BLaER1 treated with 17β-estradiol and CSF1 and Interleukin-3, amounts not matched to agents 10 nM and 100 nM (cell line): ENCODE results near the gene MOV10.
"Not testable (repeated sequence)": the region's sequence is repeated elsewhere in the genome, so short reads cannot be mapped to it uniquely, and the experiment has no call there.

Source experiments
- H3K27ac ChIP-seq, 11 experiments: shearing (Covaris generic); formaldehyde crosslinking; 2 replicates each; pipeline ENCODE4 v1.8.1; 2022
- H3K27me3 ChIP-seq, 11 experiments: shearing (Covaris generic); formaldehyde crosslinking; 2 replicates each; pipeline ENCODE4 v1.8.1; 2022
- H3K36me3 ChIP-seq, 11 experiments: shearing (Covaris generic); formaldehyde crosslinking; 2 replicates each; pipeline ENCODE4 v1.8.1; 2022
- H3K4me1 ChIP-seq, 10 experiments: shearing (Covaris generic); formaldehyde crosslinking; 2 replicates each; pipeline ENCODE4 v1.8.1; 2022
- H3K4me2 ChIP-seq, 11 experiments: shearing (Covaris generic); formaldehyde crosslinking; 2 replicates each; pipeline ENCODE4 v1.8.1; 2022
- H3K4me3 ChIP-seq, 10 experiments: shearing (Covaris generic); formaldehyde crosslinking; 2 replicates each; pipeline ENCODE4 v1.8.1; 2022
- H3K9ac ChIP-seq, 11 experiments: shearing (Covaris generic); formaldehyde crosslinking; 2 replicates each; pipeline ENCODE4 v1.8.1; 2022
- H3K9me3 ChIP-seq, 11 experiments: shearing (Covaris generic); formaldehyde crosslinking; replicated peaks in 1 of 11; 2 replicates each; pipeline ENCODE4 v1.8.1; 2022
- H4K20me1 ChIP-seq, 11 experiments: shearing (Covaris generic); formaldehyde crosslinking; 2 replicates each; pipeline ENCODE4 v1.8.1; 2022
- Cebpa-rat ChIP-seq, 11 experiments: shearing (Covaris generic); IDR thresholded peaks; 2 replicates each; pipeline ENCODE4 v1.8.1; 2022

MOV10 gene

GRCh38 chr1:112715264-112716053 is 41.0 kb downstream of the MOV10 start, which contains the start of gene PPM1J:
PPM1J (minus strand) TSS chr1:112715332; CDS start chr1:112715301, 31 bp downstream.
- H3K9ac ChIP-seq, result peak within 1 kb of the TSS; percentile 52 to 73 (median 67)
- TF ChIP-seq Cebpa-rat (IDR thresholded peaks at IDR 0.05), result no peak
- H3K27me3 ChIP-seq, result peaks cover 0 to 18% (median 11%) of the 10 kb centered on the region in 11 experiments; a peak in 17 of 22 replicates
- H3K36me3 ChIP-seq, result no peaks in the 10 kb centered on the region
- peaks cover 30 to 60% (median 53%) of the 10 kb centered on the region in 10 experiments for H3K4me1 ChIP-seq
- H3K4me2 ChIP-seq, result peak within 1 kb of the TSS; percentile 97 to 100 (median 100)
- peak within 1 kb of the TSS in 6 of 11 experiments; percentile 6 to 46 (median 20); a peak in 6 of 22 replicates for H3K27ac ChIP-seq
- peaks cover 0 to 18% (median 10%) of the 10 kb centered on the region in 11 experiments; a peak in 15 of 22 replicates for H4K20me1 ChIP-seq
- peak within 1 kb of the TSS; percentile 64 to 80 (median 67) for H3K4me3 ChIP-seq
- H3K9me3 ChIP-seq, result no peaks in the 10 kb centered on the region

DNA sequence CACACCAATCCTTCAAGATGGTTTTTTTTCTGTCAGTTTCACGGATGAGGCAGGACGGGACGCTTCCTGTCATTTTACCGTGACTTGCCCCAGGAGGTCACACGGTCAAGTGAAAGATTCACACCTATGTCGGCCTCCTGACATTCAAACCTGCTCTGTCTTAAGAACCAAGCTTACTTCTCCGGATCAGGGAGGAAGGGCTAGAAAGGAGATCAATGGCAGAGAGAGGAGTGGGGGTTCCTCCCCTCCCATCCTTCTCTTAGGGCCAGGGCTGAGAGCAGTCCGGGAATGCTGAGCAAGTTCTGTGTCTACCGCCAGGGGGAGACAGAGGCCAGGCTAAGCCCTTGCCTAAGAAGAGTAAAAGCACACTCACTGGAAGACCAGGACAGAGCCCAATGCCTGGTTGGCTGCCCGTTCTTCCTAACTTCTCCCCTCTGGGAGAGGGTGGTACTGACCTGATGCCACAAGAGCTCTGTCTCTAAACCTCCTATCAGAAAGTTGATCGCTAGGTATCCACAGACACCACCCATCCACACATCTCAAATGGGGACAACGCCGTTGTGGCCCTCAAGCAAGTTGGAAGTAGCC is 41.8 kb downstream of the MOV10 start:
- Histone ChIP-seq H3K27me3 (peaks cover 0 to 18% (median 11%) of the 10 kb centered on the region in 11 experiments; a peak in 17 of 22 replicates), H3K36me3 (no peaks in the 10 kb centered on the region), H3K4me3 (peak overlapping the region; percentile 64 to 80 (median 67)), H3K4me2 (peak overlapping the region; percentile 97 to 100 (median 100)), H4K20me1 (peaks cover 0 to 18% (median 10%) of the 10 kb centered on the region in 11 experiments; a peak in 15 of 22 replicates), H3K9me3 (no peaks in the 10 kb centered on the region), H3K4me1 (peaks cover 32 to 56% (median 46%) of the 10 kb centered on the region in 10 experiments), H3K27ac (no peak overlapping the region), H3K9ac (peak overlapping the region; percentile 43 to 73 (median 66); a peak in 16 of 22 replicates)
- no peak for TF ChIP-seq Cebpa-rat (IDR thresholded peaks at IDR 0.05)

- peaks cover 0 to 18% (median 11%) of the 10 kb centered on the region in 11 experiments; a peak in 17 of 22 replicates for H3K27me3 ChIP-seq
- no peak overlapping the region for H3K4me2 ChIP-seq
- peaks cover 0 to 18% (median 10%) of the 10 kb centered on the region in 11 experiments; a peak in 15 of 22 replicates for H4K20me1 ChIP-seq
- H3K4me1 ChIP-seq, result peaks cover 32 to 52% (median 42%) of the 10 kb centered on the region in 10 experiments
- H3K36me3 ChIP-seq, result no peaks in the 10 kb centered on the region
- no peak overlapping the region for H3K4me3 ChIP-seq
- H3K27ac ChIP-seq, result no peak overlapping the region
- H3K9ac ChIP-seq, result 0 out of 22 replicates have a peak overlapping the region, but pooled peaks of 1 of the 11 experiments have one; percentile 14
- no peak for TF ChIP-seq Cebpa-rat (IDR thresholded peaks at IDR 0.05)
- H3K9me3 ChIP-seq, result no peaks in the 10 kb centered on the region
Measured at GRCh38 chr1:112717263-112717873, 42.9 kb downstream of the MOV10 start.

DNA sequence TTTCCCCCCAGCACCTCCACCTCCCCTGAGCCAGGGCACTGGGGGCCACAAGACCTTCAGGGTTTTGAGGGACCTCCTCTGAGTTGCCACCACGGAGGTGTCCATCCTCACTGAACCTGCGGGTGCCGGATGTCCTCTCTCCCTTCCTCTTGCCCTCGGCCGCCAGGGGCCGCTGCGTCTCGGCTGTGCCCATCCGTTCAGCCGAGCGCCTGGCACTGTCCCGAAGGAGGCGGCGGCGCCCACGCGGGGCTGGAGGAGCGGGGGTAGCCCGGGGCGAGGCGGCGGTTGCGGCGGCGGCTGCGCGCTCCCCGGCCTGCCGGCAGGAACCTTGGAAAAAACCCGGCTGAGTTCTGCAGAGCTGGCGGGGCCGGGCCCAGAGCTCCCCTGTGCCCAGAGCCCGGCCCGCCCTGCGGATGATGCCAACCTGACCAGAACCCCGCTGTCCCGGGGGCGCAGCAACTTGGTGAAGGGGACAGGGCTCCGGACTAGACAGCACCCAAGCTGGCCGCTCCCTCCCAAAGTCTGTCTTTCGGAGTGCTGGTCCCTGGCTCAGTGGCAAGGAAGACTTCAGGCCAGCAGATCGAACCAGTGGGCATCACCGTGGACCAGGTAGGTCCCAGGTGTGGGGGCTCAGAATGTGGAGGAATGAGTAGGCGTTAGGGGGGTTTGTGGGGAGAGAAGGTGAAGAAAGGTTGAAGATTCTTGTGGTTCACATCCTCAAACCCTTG is 44.4 kb downstream of the MOV10 start:
- Histone ChIP-seq H3K27me3 (peaks cover 0 to 16% (median 11%) of the 10 kb centered on the region in 11 experiments; a peak in 17 of 22 replicates), H4K20me1 (peaks cover 0 to 17% (median 9%) of the 10 kb centered on the region in 11 experiments; a peak in 15 of 22 replicates), H3K4me3 (peak overlapping the region in 5 of 10 experiments; percentile 21 to 56 (median 44); a peak in 9 of 20 replicates), H3K9ac (peak overlapping the region in 4 of 11 experiments; percentile 26 to 43 (median 38); a peak in 4 of 22 replicates), H3K4me1 (peaks cover 30 to 51% (median 43%) of the 10 kb centered on the region in 10 experiments), H3K4me2 (peak overlapping the region; percentile 57 to 87 (median 81)), H3K27ac (no peak overlapping the region), H3K9me3 (no peaks in the 10 kb centered on the region), H3K36me3 (no peaks in the 10 kb centered on the region)
- TF ChIP-seq Cebpa-rat (IDR thresholded peaks at IDR 0.05), result no peak

- Histone ChIP-seq H3K4me1 (peaks cover 21 to 43% (median 35%) of the 10 kb centered on the region in 10 experiments), H3K4me2 (no peak overlapping the region), H3K36me3 (no peaks in the 10 kb centered on the region), H3K9ac (no peak overlapping the region), H3K27ac (no peak overlapping the region), H3K4me3 (no peak overlapping the region), H3K27me3 (peaks cover 0 to 7% (median 4%) of the 10 kb centered on the region in 11 experiments; a peak in 16 of 22 replicates), H4K20me1 (peaks cover 0 to 8% (median 2%) of the 10 kb centered on the region in 11 experiments; a peak in 12 of 22 replicates), H3K9me3 (no peaks in the 10 kb centered on the region)
- no peak for TF ChIP-seq Cebpa-rat (IDR thresholded peaks at IDR 0.05)
Measured at GRCh38 chr1:112719706-112720105, 45.2 kb downstream of the MOV10 start.

GRCh38 chr1:112720800-112721199 is 46.3 kb downstream of the MOV10 start:
- Histone ChIP-seq H3K4me3 (no peak overlapping the region), H3K27ac (no peak overlapping the region), H3K9me3 (no peaks in the 10 kb centered on the region), H3K27me3 (peaks cover 0 to 4% (median 0%) of the 10 kb centered on the region in 11 experiments; a peak in 2 of 22 replicates), H3K4me1 (peaks cover 16 to 40% (median 31%) of the 10 kb centered on the region in 10 experiments), H3K36me3 (no peaks in the 10 kb centered on the region), H3K9ac (no peak overlapping the region), H4K20me1 (peaks cover 0 to 3% (median 0%) of the 10 kb centered on the region in 11 experiments; a peak in 3 of 22 replicates), H3K4me2 (peak overlapping the region in 2 of 11 experiments; percentile 41 to 52; a peak in 4 of 22 replicates)
- no peak for TF ChIP-seq Cebpa-rat (IDR thresholded peaks at IDR 0.05)

GRCh38 chr1:112721294-112721693 is 46.8 kb downstream of the MOV10 start:
- H4K20me1 ChIP-seq, H3K27me3 ChIP-seq, H3K4me3 ChIP-seq, H3K27ac ChIP-seq, H3K9ac ChIP-seq, H3K9me3 ChIP-seq, H3K36me3 ChIP-seq: not testable (repeated sequence)
- Histone ChIP-seq H3K4me1 (peaks cover 12 to 37% (median 26%) of the 10 kb centered on the region in 10 experiments), H3K4me2 (peak overlapping the region in 2 of 11 experiments; percentile 41 to 52; a peak in 2 of 22 replicates)

GRCh38 chr1:112721966-112722524 is 47.6 kb downstream of the MOV10 start:
- Histone ChIP-seq H3K27ac (no peak overlapping the region), H3K4me2 (peak overlapping the region in 3 of 11 experiments; percentile 33 to 83 (median 41); a peak in 4 of 22 replicates), H3K4me3 (no peak overlapping the region), H4K20me1 (no peaks in the 10 kb centered on the region; a peak in 1 of 22 replicates), H3K9ac (no peak overlapping the region), H3K9me3 (no peaks in the 10 kb centered on the region), H3K27me3 (peaks cover 0 to 4% (median 0%) of the 10 kb centered on the region in 11 experiments; a peak in 2 of 22 replicates), H3K4me1 (peaks cover 4 to 37% (median 19%) of the 10 kb centered on the region in 10 experiments; a peak in 19 of 20 replicates), H3K36me3 (no peaks in the 10 kb centered on the region)
- no peak for TF ChIP-seq Cebpa-rat (IDR thresholded peaks at IDR 0.05)
